SK-N-SH treated with all-trans-retinoic acid at 6 μM for 48 hours (cell line): ENCODE results near the gene ASNS.
"Not testable (repeated sequence)": the region's sequence is repeated elsewhere in the genome, so short reads cannot be mapped to it uniquely, and the experiment has no call there.

Experiments used
- ATAC-seq: fragments of 200-7000 bp; cut with Tn5 transposase; 3 replicates; pipeline ENCODE4 v1.9.1; 2020; ENCODE audit warnings: mild to moderate bottlenecking, moderate library complexity
- ARNTL ChIP-seq: fragments of 450-650 bp; formaldehyde crosslinking; IDR thresholded peaks from 2 replicates; pipeline ENCODE4 v1.5.0; 2020; ENCODE audit warnings: low read depth, mild to moderate bottlenecking, moderate library complexity, borderline replicate concordance
- BACH2 ChIP-seq: fragments of 250-450 bp; sonication (Bioruptor Pico); IDR thresholded peaks from 2 replicates; pipeline ENCODE4 v1.9.0; 2021; ENCODE audit warnings: mild to moderate bottlenecking, borderline replicate concordance
- CREB5 ChIP-seq: fragments of 250-450 bp; sonication (Bioruptor Pico); IDR thresholded peaks from 2 replicates; pipeline ENCODE4 v1.5.1; 2020; ENCODE audit warnings: low read depth, mild to moderate bottlenecking, moderate library complexity
- CSDC2 ChIP-seq: fragments of 250-450 bp; sonication (Bioruptor Pico); IDR thresholded peaks from 2 replicates; pipeline ENCODE4 v1.5.0; 2020; ENCODE audit warnings: mild to moderate bottlenecking, moderate library complexity
- CSRNP3 ChIP-seq: fragments of 250-450 bp; sonication (Bioruptor Pico); IDR thresholded peaks from 2 replicates; pipeline ENCODE4 v1.5.1; 2021; ENCODE audit warnings: mild to moderate bottlenecking, moderate library complexity
- GLIS3 ChIP-seq: fragments of 250-450 bp; sonication (Bioruptor Pico); IDR thresholded peaks from 2 replicates; pipeline ENCODE4 v1.5.0; 2020; ENCODE audit warnings: mild to moderate bottlenecking, moderate library complexity
- ISL1 ChIP-seq: fragments of 250-450 bp; sonication (Bioruptor Pico); IDR thresholded peaks from 2 replicates; pipeline ENCODE4 v2.1.2; 2022; ENCODE audit warnings: mild to moderate bottlenecking, moderate library complexity
- OSR1 ChIP-seq: fragments of 250-450 bp; sonication (Bioruptor Pico); IDR thresholded peaks from 2 replicates; pipeline ENCODE4 v1.8.0; 2022; ENCODE audit warnings: moderate library complexity, mild to moderate bottlenecking, inconsistent platforms
- PATZ1 ChIP-seq: fragments of 250-450 bp; sonication (Bioruptor Pico); IDR thresholded peaks from 2 replicates; pipeline ENCODE4 v1.8.0; 2020; ENCODE audit warnings: mild to moderate bottlenecking, moderate library complexity, borderline replicate concordance
- RARB ChIP-seq: fragments of 250-450 bp; sonication (Bioruptor Pico); IDR thresholded peaks from 2 replicates; pipeline ENCODE4 v1.8.0; 2021; ENCODE audit warnings: mild to moderate bottlenecking, moderate library complexity
- SNAI2 ChIP-seq: fragments of 250-450 bp; sonication (Bioruptor Pico); IDR thresholded peaks from 2 replicates; pipeline ENCODE4 v1.5.0; 2020; ENCODE audit warnings: mild to moderate bottlenecking, moderate library complexity
- ZC3H10 ChIP-seq: fragments of 250-450 bp; sonication (Bioruptor Pico); IDR thresholded peaks from 2 replicates; pipeline ENCODE4 v1.5.1; 2021; ENCODE audit warnings: mild to moderate bottlenecking, moderate library complexity
- ZFP3 ChIP-seq: fragments of 250-450 bp; sonication (Bioruptor Pico); IDR thresholded peaks from 2 replicates; pipeline ENCODE4 v1.5.0; 2020; ENCODE audit warnings: mild to moderate bottlenecking, moderate library complexity
- ZFP30 ChIP-seq: fragments of 450-650 bp; formaldehyde crosslinking; IDR thresholded peaks from 2 replicates; pipeline ENCODE4 v1.5.0; 2022; ENCODE audit warnings: mild to moderate bottlenecking, moderate library complexity
- ZNF70 ChIP-seq: fragments of 450-650 bp; formaldehyde crosslinking; IDR thresholded peaks from 2 replicates; pipeline ENCODE4 v1.5.0; 2020; ENCODE audit warnings: mild to moderate bottlenecking, moderate library complexity
- TF ChIP-seq, protein P1 (sequence below): fragments of 250-450 bp; sonication (Bioruptor Pico); IDR thresholded peaks from 2 replicates; pipeline ENCODE4 v1.8.0; 2021; ENCODE audit warnings: low read depth, mild to moderate bottlenecking, moderate library complexity, borderline replicate concordance
- TF ChIP-seq, protein P2 (sequence below): fragments of 250-450 bp; sonication (Bioruptor Pico); IDR thresholded peaks from 2 replicates; pipeline ENCODE4 v1.5.0; 2020; ENCODE audit warnings: mild to moderate bottlenecking, moderate library complexity

ASNS gene

GRCh38 chr7:97851683-97852082, 20.5 kb downstream of the ASNS start (continued):
- TF ChIP-seq PATZ1 (CRISPR knock-in tag) (no peak), GLIS3 (CRISPR knock-in tag) (no peak), ZFP3 (CRISPR knock-in tag) (no peak), RARB (no peak), ARNTL (CRISPR knock-in tag) (no peak)
- TF ChIP-seq, protein P1, sequence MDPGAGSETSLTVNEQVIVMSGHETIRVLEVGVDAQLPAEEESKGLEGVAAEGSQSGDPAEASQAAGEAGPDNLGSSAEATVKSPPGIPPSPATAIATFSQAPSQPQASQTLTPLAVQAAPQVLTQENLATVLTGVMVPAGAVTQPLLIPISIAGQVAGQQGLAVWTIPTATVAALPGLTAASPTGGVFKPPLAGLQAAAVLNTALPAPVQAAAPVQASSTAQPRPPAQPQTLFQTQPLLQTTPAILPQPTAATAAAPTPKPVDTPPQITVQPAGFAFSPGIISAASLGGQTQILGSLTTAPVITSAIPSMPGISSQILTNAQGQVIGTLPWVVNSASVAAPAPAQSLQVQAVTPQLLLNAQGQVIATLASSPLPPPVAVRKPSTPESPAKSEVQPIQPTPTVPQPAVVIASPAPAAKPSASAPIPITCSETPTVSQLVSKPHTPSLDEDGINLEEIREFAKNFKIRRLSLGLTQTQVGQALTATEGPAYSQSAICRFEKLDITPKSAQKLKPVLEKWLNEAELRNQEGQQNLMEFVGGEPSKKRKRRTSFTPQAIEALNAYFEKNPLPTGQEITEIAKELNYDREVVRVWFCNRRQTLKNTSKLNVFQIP: no peak

- ATAC-seq: not testable (repeated sequence)
These were observed 21.8 kb downstream of the ASNS start for GRCh38 chr7:97850262-97851031.

DNA sequence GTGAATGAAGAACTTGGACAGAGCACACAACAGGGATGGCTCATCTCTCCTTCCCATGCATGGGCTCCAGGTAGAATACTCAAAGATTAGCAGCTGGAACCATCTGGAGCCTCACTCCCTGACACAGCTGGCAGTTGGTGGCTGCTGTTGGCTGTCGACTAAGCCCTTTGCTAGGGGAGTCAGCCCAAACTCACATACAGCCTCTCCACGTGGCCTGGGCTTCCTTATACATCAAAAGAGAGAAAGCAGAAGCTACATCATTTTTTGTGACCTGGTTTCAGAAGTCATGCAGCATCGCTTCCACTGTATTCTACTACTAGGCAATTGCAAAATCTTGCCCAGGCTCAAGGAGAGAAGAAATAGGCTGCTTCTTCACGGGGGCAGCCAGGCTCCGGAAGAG, 24.4 kb downstream of the ASNS start:
- no peak for ATAC-seq
- TF ChIP-seq CSRNP3: no peak
- TF ChIP-seq CREB5 (CRISPR knock-in tag): no peak
- TF ChIP-seq, protein P2, sequence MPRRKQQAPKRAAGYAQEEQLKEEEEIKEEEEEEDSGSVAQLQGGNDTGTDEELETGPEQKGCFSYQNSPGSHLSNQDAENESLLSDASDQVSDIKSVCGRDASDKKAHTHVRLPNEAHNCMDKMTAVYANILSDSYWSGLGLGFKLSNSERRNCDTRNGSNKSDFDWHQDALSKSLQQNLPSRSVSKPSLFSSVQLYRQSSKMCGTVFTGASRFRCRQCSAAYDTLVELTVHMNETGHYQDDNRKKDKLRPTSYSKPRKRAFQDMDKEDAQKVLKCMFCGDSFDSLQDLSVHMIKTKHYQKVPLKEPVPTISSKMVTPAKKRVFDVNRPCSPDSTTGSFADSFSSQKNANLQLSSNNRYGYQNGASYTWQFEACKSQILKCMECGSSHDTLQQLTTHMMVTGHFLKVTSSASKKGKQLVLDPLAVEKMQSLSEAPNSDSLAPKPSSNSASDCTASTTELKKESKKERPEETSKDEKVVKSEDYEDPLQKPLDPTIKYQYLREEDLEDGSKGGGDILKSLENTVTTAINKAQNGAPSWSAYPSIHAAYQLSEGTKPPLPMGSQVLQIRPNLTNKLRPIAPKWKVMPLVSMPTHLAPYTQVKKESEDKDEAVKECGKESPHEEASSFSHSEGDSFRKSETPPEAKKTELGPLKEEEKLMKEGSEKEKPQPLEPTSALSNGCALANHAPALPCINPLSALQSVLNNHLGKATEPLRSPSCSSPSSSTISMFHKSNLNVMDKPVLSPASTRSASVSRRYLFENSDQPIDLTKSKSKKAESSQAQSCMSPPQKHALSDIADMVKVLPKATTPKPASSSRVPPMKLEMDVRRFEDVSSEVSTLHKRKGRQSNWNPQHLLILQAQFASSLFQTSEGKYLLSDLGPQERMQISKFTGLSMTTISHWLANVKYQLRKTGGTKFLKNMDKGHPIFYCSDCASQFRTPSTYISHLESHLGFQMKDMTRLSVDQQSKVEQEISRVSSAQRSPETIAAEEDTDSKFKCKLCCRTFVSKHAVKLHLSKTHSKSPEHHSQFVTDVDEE (CRISPR knock-in tag): no peak
- no peak for TF ChIP-seq ZFP3 (CRISPR knock-in tag)
- no peak for TF ChIP-seq PATZ1 (CRISPR knock-in tag)
- no peak for TF ChIP-seq CSDC2 (CRISPR knock-in tag)

DNA sequence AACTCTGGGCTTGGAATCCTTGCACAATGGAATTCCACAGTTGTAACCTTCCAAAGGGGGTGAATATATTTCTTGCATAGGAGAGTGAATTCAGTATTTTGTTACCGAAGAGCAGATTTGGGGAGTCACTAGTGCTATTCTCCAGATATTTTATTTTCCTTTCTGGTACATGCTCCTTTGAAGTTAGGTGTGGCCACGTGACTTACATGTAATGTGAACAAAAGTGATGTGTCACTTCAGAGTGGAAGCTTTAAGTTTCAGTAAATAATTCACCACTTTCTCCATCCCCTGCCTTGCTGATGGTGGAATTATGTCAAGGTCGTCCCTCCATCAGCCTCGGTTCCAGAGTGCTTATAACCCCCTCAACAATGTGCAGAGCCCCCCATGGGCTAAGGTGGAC, 25.3 kb downstream of the ASNS start:
- TF ChIP-seq ZC3H10 (no peak), ZNF70 (CRISPR knock-in tag) (no peak), ZFP30 (no peak), BACH2 (CRISPR knock-in tag) (no peak), CSDC2 (CRISPR knock-in tag) (no peak), OSR1 (no peak), CREB5 (CRISPR knock-in tag) (no peak), ZFP3 (CRISPR knock-in tag) (no peak), ISL1 (CRISPR knock-in tag) (no peak), ARNTL (CRISPR knock-in tag) (no peak), CSRNP3 (no peak), SNAI2 (no peak)
- TF ChIP-seq, protein P2 (CRISPR knock-in tag): no peak
- no peak for ATAC-seq
